HCT116 (cell line): ENCODE results near the gene PBX1. TPM values are rescaled to one million over a fixed set of nuclear protein-coding genes. Genes with fewer than 3 reads are reported as not detected.

Source experiments
- ATAC-seq: fragments of 200-7000 bp; cut with Tn5 transposase; 2 replicates; pipeline ENCODE4 v1.9.1; 2020; ENCODE audit warnings: mild to moderate bottlenecking, moderate library complexity
- BruUV-seq: library from RNA; stranded (reverse); fragments of 400-500 nt; replicated peaks from 2 replicates; lab custom pipeline; 2021; lab: Mats Ljungman, UMichigan
- CTCF ChIA-PET: fragments of 300-600 bp; sonication (Branson Sonifier 250); formaldehyde crosslinking; loops from one replicate; lab custom pipeline; 2021; ENCODE audit warnings: antibody characterized with exemption; lab: Charles Lee
- POLR2A ChIA-PET: fragments of 300-600, 350-600 bp; sonication (Branson Sonifier 250); formaldehyde crosslinking; loops from one replicate; lab custom pipeline; 2021; ENCODE audit warnings: antibody characterized with exemption; lab: Charles Lee
- RAD21 ChIA-PET, 2 experiments: fragments of 300-600 bp; sonication (Branson Sonifier 250); formaldehyde crosslinking; loops; one replicate each; lab custom pipeline; 2023; ENCODE audit warnings: low total read pairs in 2 of 2; ENCODE audit not compliant: uncharacterized antibody in 2 of 2, unreplicated experiment in 2 of 2, low non-redundant PET in 1 of 2; lab: Charles Lee
- DNase-seq: peaks from one replicate; pipeline ENCODE4 v3.0.0-alpha.2; 2010; ENCODE audit warnings: low read depth, low spot score
- H2AFZ ChIP-seq: fragments of 200-600 bp; shearing (Covaris generic), sonication (generic); 2 replicates; pipeline ENCODE4 v1.6.1; 2017; ENCODE audit warnings: low read depth, mixed run types, mixed read lengths, antibody characterized with exemption, low read length; ENCODE audit not compliant: poor library complexity, severe bottlenecking
- H3K27ac ChIP-seq: 2 replicates; pipeline ENCODE4 v1.5.1; 2012; ENCODE audit warnings: low read depth, low read length
- H3K27me3 ChIP-seq: fragments of 200-600 bp; sonication (generic); 2 replicates; pipeline ENCODE4 v1.6.1; 2016; ENCODE audit warnings: mixed run types, low read length, mixed read lengths; ENCODE audit not compliant: insufficient read depth
- H3K36me3 ChIP-seq, 2 experiments: fragments of 200-500 bp in 1 of 2; fragments of 200-600 bp in 1 of 2; sonication (Bioruptor generic) in 1 of 2; sonication (generic) in 1 of 2; 2 replicates each; pipeline versions ENCODE4 v1.5.1 to v1.6.1; 2014 to 2016; ENCODE audit warnings: low read length in 2 of 2, inconsistent platforms in 1 of 2, mixed read lengths in 1 of 2, mixed run types in 1 of 2; ENCODE audit not compliant: insufficient read depth in 2 of 2, control insufficient read depth in 1 of 2
- H3K4me1 ChIP-seq, 2 experiments: fragments of 200-600 bp in 1 of 2; sonication (generic) in 1 of 2; 2 replicates each; pipeline versions ENCODE4 v1.5.1 to v1.6.1; 2012 to 2017; ENCODE audit warnings: low read length in 2 of 2, inconsistent platforms in 1 of 2, mild to moderate bottlenecking in 1 of 2, mixed read lengths in 1 of 2, mixed run types in 1 of 2, moderate library complexity in 1 of 2; ENCODE audit not compliant: insufficient read depth in 2 of 2, control insufficient read depth in 1 of 2
- H3K4me2 ChIP-seq: fragments of 200-600 bp; sonication (generic); 2 replicates; pipeline ENCODE4 v1.6.1; 2017; ENCODE audit warnings: mixed run types, low read length, mixed read lengths
- H3K4me3 ChIP-seq, 2 experiments: fragments of 200-600 bp in 1 of 2; sonication (generic) in 1 of 2; replicated peaks in 1 of 2; 2 replicates each; pipeline ENCODE4 v1.5.1; 2011 to 2016; ENCODE audit warnings: low read length in 2 of 2, control low read depth in 1 of 2, low read depth in 1 of 2, mild to moderate bottlenecking in 1 of 2, mixed read lengths in 1 of 2, mixed run types in 1 of 2
- H3K79me2 ChIP-seq: fragments of 200-600 bp; sonication (generic); 2 replicates; pipeline ENCODE4 v1.6.1; 2017; ENCODE audit warnings: mild to moderate bottlenecking, mixed run types, low read length, moderate library complexity, mixed read lengths; ENCODE audit not compliant: insufficient read depth
- H3K9ac ChIP-seq: fragments of 200-600 bp; sonication (generic); 2 replicates; pipeline ENCODE4 v1.6.1; 2016; ENCODE audit warnings: low read length, mixed read lengths
- H3K9me2 ChIP-seq: fragments of 200-600 bp; sonication (generic), shearing (Covaris generic); 2 replicates; pipeline ENCODE4 v1.6.1; 2017; ENCODE audit warnings: mixed run types, mild to moderate bottlenecking, moderate library complexity; ENCODE audit not compliant: insufficient read depth
- H3K9me3 ChIP-seq, 2 experiments: fragments of 200-500 bp in 1 of 2; fragments of 200-600 bp in 1 of 2; sonication (Bioruptor generic) in 1 of 2; sonication (generic) in 1 of 2; 2 replicates each; pipeline ENCODE4 v1.6.1; 2014 to 2017; ENCODE audit warnings: low read length in 2 of 2, mixed read lengths in 2 of 2, inconsistent platforms in 1 of 2, low read depth in 1 of 2, mild to moderate bottlenecking in 1 of 2, mixed run types in 1 of 2, moderate library complexity in 1 of 2; ENCODE audit not compliant: control insufficient read depth in 1 of 2, insufficient read depth in 1 of 2
- H4K20me1 ChIP-seq: fragments of 200-600 bp; sonication (generic), shearing (Covaris generic); 2 replicates; pipeline ENCODE4 v1.6.1; 2017; ENCODE audit warnings: mixed run types, mild to moderate bottlenecking, moderate library complexity; ENCODE audit not compliant: insufficient read depth
- ATF3 ChIP-seq: IDR thresholded peaks from 2 replicates; pipeline ENCODE4 v1.6.1; 2012
- CEBPB ChIP-seq: IDR thresholded peaks from 2 replicates; pipeline ENCODE4 v1.6.1; 2012; ENCODE audit warnings: low read depth
- FOSL1 ChIP-seq: IDR thresholded peaks from 2 replicates; pipeline ENCODE4 v1.6.1; 2012; ENCODE audit warnings: low read depth
- JUND ChIP-seq: IDR thresholded peaks from 2 replicates; pipeline ENCODE4 v1.6.1; 2012
- MAX ChIP-seq: IDR thresholded peaks from 2 replicates; pipeline ENCODE4 v1.6.1; 2012
- REST ChIP-seq: IDR thresholded peaks from 2 replicates; pipeline ENCODE4 v1.6.1; 2012; ENCODE audit warnings: low read depth
- SRF ChIP-seq: IDR thresholded peaks from 2 replicates; pipeline ENCODE4 v1.6.1; 2012; ENCODE audit warnings: low read depth
- ZFX ChIP-seq: fragments of 450-650 bp; IDR thresholded peaks from 2 replicates; pipeline ENCODE4 v1.6.1; 2017
- ZNF274 ChIP-seq: fragments of 200-500 bp; sonication (Bioruptor generic); IDR thresholded peaks from 2 replicates; pipeline ENCODE4 v1.6.1; 2014; ENCODE audit warnings: mild to moderate bottlenecking, low read depth, low read length, inconsistent platforms
- intact Hi-C: fragments of 100-400 bp; cut with micrococcal nuclease; formaldehyde crosslinking; loops from 2 replicates; pipeline ENCODE4 v1.10.0; 2022
- total RNA-seq: library from RNA; stranded (reverse); gene quantifications from one replicate; pipeline ENCODE4 v1.2.1, GENCODE V29; 2021; ENCODE audit not compliant: unreplicated experiment

The PBX1 gene
- total RNA-seq, 1 experiment from 2014 or later = 29.6 TPM

- POLR2A ChIA-PET = no interaction called here
- Histone ChIP-seq H4K20me1 (no peaks in the 10 kb centered on the region), H2AFZ (no peak overlapping the region)
- TF ChIP-seq FOSL1 (no peak), CEBPB (no peak), ATF3 (no peak), JUND (no peak)
- TF ChIP-seq, all 23 proteins: peak for 0
- CTCF ChIA-PET = no interaction called here
- no peaks in the 10 kb centered on the region for H3K27me3 ChIP-seq
- no peak overlapping the region for H3K9ac ChIP-seq
- DNase-seq = no peak
- no peak overlapping the region for H3K4me3 ChIP-seq
- H3K9me2 ChIP-seq = no peaks in the 10 kb centered on the region
- ATAC-seq = no peak
- RAD21 ChIA-PET = no interaction called here
- no peaks in the 10 kb centered on the region for H3K9me3 ChIP-seq
- no peak overlapping the region for H3K27ac ChIP-seq
- no peaks in the 10 kb centered on the region for H3K36me3 ChIP-seq
- no peaks in the 10 kb centered on the region for H3K79me2 ChIP-seq
- BruUV-seq = no TSS peak
- H3K4me1 ChIP-seq = peaks cover 48 to 61% of the 10 kb centered on the region in 2 experiments
- intact Hi-C loops = no loop called here
- H3K4me2 ChIP-seq = no peak overlapping the region
Observed at GRCh38 chr1:164768619-164769018, 209.6 kb downstream of the PBX1 start.

- TF ChIP-seq ZNF274 = no peak
- no peak for TF ChIP-seq SRF
- TF ChIP-seq MAX = no peak
- TF ChIP-seq ATF3 = no peak
- TF ChIP-seq ZFX = no peak
- TF ChIP-seq REST = no peak
- POLR2A ChIA-PET = no interaction called here
- Histone ChIP-seq H3K4me3 (no peak overlapping the region), H3K27ac (no peak overlapping the region), H3K4me2 (no peak overlapping the region), H3K79me2 (no peaks in the 10 kb centered on the region), H3K9me2 (no peaks in the 10 kb centered on the region), H3K9me3 (no peaks in the 10 kb centered on the region), H3K27me3 (no peaks in the 10 kb centered on the region), H3K4me1 (peaks cover 55 to 68% of the 10 kb centered on the region in 2 experiments), H3K36me3 (no peaks in the 10 kb centered on the region), H3K9ac (no peak overlapping the region), H4K20me1 (no peaks in the 10 kb centered on the region), H2AFZ (no peak overlapping the region)
- intact Hi-C loops = no loop called here
- no TSS peak for BruUV-seq
- CTCF ChIA-PET = no interaction called here
- DNase-seq (no peak), ATAC-seq (no peak)
- RAD21 ChIA-PET = no interaction called here
Observed at GRCh38 chr1:164769486-164770130, 210.6 kb downstream of the PBX1 start.
